ENCODE measurements around the gene NUDCD3. TPM values are rescaled to one million over a fixed set of nuclear protein-coding genes. Genes with fewer than 3 reads are reported as not detected.

NUDCD3 gene
- total RNA-seq, 1 donor from 2014 or later: 35.4 TPM

- H3K36me3 Mint-ChIP-seq: peaks cover 21% of the 10 kb centered on the region
- Histone ChIP-seq H3K4me2 (no peak overlapping the region), H3K9me3 (ENCODE audit: low read depth) (no peaks in the 10 kb centered on the region), H3K9ac (no peak overlapping the region), H3K27me3 (no peaks in the 10 kb centered on the region), H3K79me2 (ENCODE audit: low read depth) (peaks cover 11% of the 10 kb centered on the region), H3K4me1 (peaks cover 3% of the 10 kb centered on the region), H3K27ac (no peak overlapping the region), H3K4me3 (no peak overlapping the region), H2AFZ (replicated peaks) (no peak overlapping the region), H3F3A (ENCODE audit: low read depth) (peaks cover under 1% of the 10 kb centered on the region), H3K36me3 (no peaks in the 10 kb centered on the region), H4K20me1 (ENCODE audit: low read depth) (no peaks in the 10 kb centered on the region)
- no peak for DNase-seq (ENCODE audit: low spot score)
- no peak overlapping the region for H3K27ac Mint-ChIP-seq
- no peak overlapping the region for H3K4me3 Mint-ChIP-seq
- no peaks in the 10 kb centered on the region for H3K27me3 Mint-ChIP-seq (ENCODE audit: insufficient read depth, low read depth)
- TF ChIP-seq EZH2phosphoT487 (IDR thresholded peaks at IDR 0.05): no peak
- TF ChIP-seq EZH2 (IDR thresholded peaks at IDR 0.05): no peak
- TF ChIP-seq CTCF (IDR thresholded peaks at IDR 0.05): no peak
- no peaks in the 10 kb centered on the region for H3K9me3 Mint-ChIP-seq
- H3K4me1 Mint-ChIP-seq: peaks cover 17% of the 10 kb centered on the region
Observed at GRCh38 chr7:44403176-44403759, 87.2 kb downstream of the NUDCD3 start.

GRCh38 chr7:44402401-44403060, 87.9 kb downstream of the NUDCD3 start:
- H2AFZ ChIP-seq (replicated peaks): no peak overlapping the region
- Mint-ChIP-seq H3K9me3 (no peaks in the 10 kb centered on the region), H3K36me3 (peaks cover 21% of the 10 kb centered on the region), H3K27me3 (ENCODE audit: insufficient read depth, low read depth) (no peaks in the 10 kb centered on the region), H3K27ac (peak overlapping the region; percentile 26), H3K4me3 (no peak overlapping the region), H3K4me1 (peaks cover 13% of the 10 kb centered on the region)
- H3K27ac ChIP-seq: no peak overlapping the region
- H3K4me3 ChIP-seq: no peak overlapping the region
- H3K4me2 ChIP-seq: no peak overlapping the region
- H3K9ac ChIP-seq: no peak overlapping the region
- peaks cover 3% of the 10 kb centered on the region for H3K79me2 ChIP-seq (ENCODE audit: low read depth)
- H3K36me3 ChIP-seq: no peaks in the 10 kb centered on the region
- no peaks in the 10 kb centered on the region for H4K20me1 ChIP-seq (ENCODE audit: low read depth)
- no peaks in the 10 kb centered on the region for H3K9me3 ChIP-seq (ENCODE audit: low read depth)
- no peaks in the 10 kb centered on the region for H3F3A ChIP-seq (ENCODE audit: low read depth)
- no peak for TF ChIP-seq EZH2 (IDR thresholded peaks at IDR 0.05)
- TF ChIP-seq CTCF (IDR thresholded peaks at IDR 0.05): no peak
- TF ChIP-seq EZH2phosphoT487 (IDR thresholded peaks at IDR 0.05): no peak
- H3K27me3 ChIP-seq: no peaks in the 10 kb centered on the region
- H3K4me1 ChIP-seq: no peaks in the 10 kb centered on the region
- no peak for DNase-seq (ENCODE audit: low spot score)

- H3K27me3 Mint-ChIP-seq (ENCODE audit: insufficient read depth, low read depth): no peaks in the 10 kb centered on the region
- H3K4me1 ChIP-seq: no peaks in the 10 kb centered on the region
- no peak overlapping the region for H2AFZ ChIP-seq (replicated peaks)
- DNase-seq (ENCODE audit: low spot score): no peak
- H3K36me3 Mint-ChIP-seq: peaks cover 21% of the 10 kb centered on the region
- H3K4me3 ChIP-seq: no peak overlapping the region
- H3K4me2 ChIP-seq: no peak overlapping the region
- no peak overlapping the region for H3K27ac ChIP-seq
- no peaks in the 10 kb centered on the region for H3K79me2 ChIP-seq (ENCODE audit: low read depth)
- H3K27me3 ChIP-seq: no peaks in the 10 kb centered on the region
- no peaks in the 10 kb centered on the region for H3F3A ChIP-seq (ENCODE audit: low read depth)
- H3K9ac ChIP-seq: no peak overlapping the region
- no peak for TF ChIP-seq CTCF (IDR thresholded peaks at IDR 0.05)
- TF ChIP-seq EZH2phosphoT487 (IDR thresholded peaks at IDR 0.05): no peak
- TF ChIP-seq EZH2 (IDR thresholded peaks at IDR 0.05): no peak
- H3K4me1 Mint-ChIP-seq: peaks cover 13% of the 10 kb centered on the region
- no peak overlapping the region for H3K4me3 Mint-ChIP-seq
- no peaks in the 10 kb centered on the region for H3K9me3 ChIP-seq (ENCODE audit: low read depth)
- no peaks in the 10 kb centered on the region for H3K9me3 Mint-ChIP-seq
- no peaks in the 10 kb centered on the region for H3K36me3 ChIP-seq
- no peaks in the 10 kb centered on the region for H4K20me1 ChIP-seq (ENCODE audit: low read depth)
- H3K27ac Mint-ChIP-seq: no peak overlapping the region
Observed at GRCh38 chr7:44401692-44402091, 88.8 kb downstream of the NUDCD3 start.
